ENCODE results near the gene GCFC2. TPM values are rescaled to one million over a fixed set of nuclear protein-coding genes. Genes with fewer than 3 reads are reported as not detected.
"Not testable (repeated sequence)": the region's sequence is repeated elsewhere in the genome, so short reads cannot be mapped to it uniquely, and the experiment has no call there.

GCFC2 gene
- total and polyA plus RNA-seq, 2 experiments from 2014 or later: 12.0 to 12.3 TPM

- H2AFZ ChIP-seq: no peak overlapping the region
- no peaks in the 10 kb centered on the region for H3K79me2 ChIP-seq (ENCODE audit: insufficient read depth)
- no peaks in the 10 kb centered on the region for H3K9me2 ChIP-seq (ENCODE audit: insufficient read depth)
- no peaks in the 10 kb centered on the region for H3K9me3 ChIP-seq (ENCODE audit: low read depth)
- no peaks in the 10 kb centered on the region for H3K4me1 ChIP-seq (ENCODE audit: insufficient read depth)
- no peaks in the 10 kb centered on the region for H4K20me1 ChIP-seq (ENCODE audit: insufficient read depth)
- H3K4me2 ChIP-seq (ENCODE audit: unreplicated experiment): no peak overlapping the region
- in situ Hi-C loops (cut with MboI): no loop called here
- H3K27me3 ChIP-seq (replicated peaks; ENCODE audit: insufficient read depth): peaks cover 27% of the 10 kb centered on the region
- H3K27ac ChIP-seq: no peak overlapping the region
- no peak overlapping the region for H3K4me3 ChIP-seq
- no peaks in the 10 kb centered on the region for H3F3A ChIP-seq (ENCODE audit: insufficient read depth)
- H3K9ac ChIP-seq: no peak overlapping the region
- DNase-seq: no peak
- TF ChIP-seq EZH2phosphoT487 (IDR thresholded peaks at IDR 0.05; ENCODE audit: insufficient read depth, low read depth) (no peak), EZH2 (IDR thresholded peaks at IDR 0.05; ENCODE audit: insufficient read depth, poor library complexity, severe bottlenecking) (no peak)
- H3K36me3 ChIP-seq (ENCODE audit: low read depth): no peaks in the 10 kb centered on the region
Measured at GRCh38 chr2:75722687-75723086, 12.0 kb upstream of the GCFC2 start.

DNA sequence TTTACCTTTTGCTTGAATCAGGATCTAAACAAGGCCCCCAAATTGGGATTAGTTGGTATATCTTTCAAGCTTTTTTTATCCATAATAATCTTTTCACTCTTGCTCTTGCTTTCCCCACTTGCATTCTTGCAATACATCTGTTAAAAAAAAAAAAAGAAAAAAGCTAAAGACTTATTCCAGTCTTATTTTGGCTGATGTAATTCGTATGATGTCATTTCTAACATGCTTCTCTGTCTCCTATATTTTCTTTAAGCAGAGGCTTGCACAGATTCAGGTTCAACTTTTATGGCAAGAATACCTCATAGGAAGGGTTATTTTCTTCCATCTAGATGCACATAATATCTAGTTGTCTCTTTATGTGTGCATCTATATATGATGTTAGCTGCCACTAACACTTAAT is 9.8 kb upstream of the GCFC2 start:
- no peaks in the 10 kb centered on the region for H3K9me2 ChIP-seq (ENCODE audit: insufficient read depth)
- peaks cover 18% of the 10 kb centered on the region for H3K27me3 ChIP-seq (replicated peaks; ENCODE audit: insufficient read depth)
- no peak overlapping the region for H3K4me2 ChIP-seq (ENCODE audit: unreplicated experiment)
- H4K20me1 ChIP-seq (ENCODE audit: insufficient read depth): no peaks in the 10 kb centered on the region
- no peaks in the 10 kb centered on the region for H3K4me1 ChIP-seq (ENCODE audit: insufficient read depth)
- no peak overlapping the region for H3K4me3 ChIP-seq
- 11 to 25% methylated on average over 1 of the region's 1 CpG for WGBS, 2 experiments (ENCODE audit: low coverage in 1 of 2, low lambda C conversion rate in 2 of 2, missing lambda C conversion rate in 2 of 2)
- DNase-seq: no peak
- no peaks in the 10 kb centered on the region for H3F3A ChIP-seq (ENCODE audit: insufficient read depth)
- H2AFZ ChIP-seq: no peak overlapping the region
- no peak for TF ChIP-seq EZH2phosphoT487 (IDR thresholded peaks at IDR 0.05; ENCODE audit: insufficient read depth, low read depth)
- no peak for TF ChIP-seq EZH2 (IDR thresholded peaks at IDR 0.05; ENCODE audit: insufficient read depth, poor library complexity, severe bottlenecking)
- H3K9me3 ChIP-seq (ENCODE audit: low read depth): no peaks in the 10 kb centered on the region
- in situ Hi-C loops (cut with MboI): no loop called here
- H3K9ac ChIP-seq: no peak overlapping the region
- H3K36me3 ChIP-seq (ENCODE audit: low read depth): no peaks in the 10 kb centered on the region
- no peak overlapping the region for H3K27ac ChIP-seq
- H3K79me2 ChIP-seq (ENCODE audit: insufficient read depth): no peaks in the 10 kb centered on the region

DNA sequence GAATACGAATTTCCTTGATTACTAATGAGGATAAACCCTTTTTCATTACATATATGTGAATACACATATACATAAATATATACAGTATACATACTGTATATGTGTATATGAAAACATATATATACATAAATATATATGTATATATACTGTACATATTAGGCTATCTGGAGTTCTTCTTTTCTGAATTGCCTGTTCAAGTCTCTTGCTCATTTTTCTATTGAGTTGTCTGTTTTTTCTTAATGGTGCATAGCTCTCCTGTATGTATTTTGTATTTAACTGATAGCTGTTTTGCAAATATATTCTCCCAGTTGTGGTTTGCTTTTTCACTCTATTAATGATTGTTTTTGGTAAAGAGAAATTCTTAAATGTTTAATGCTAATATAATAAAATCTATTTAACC is 8.9 kb upstream of the GCFC2 start:
- Histone ChIP-seq H3K4me2 (ENCODE audit: unreplicated experiment) (no peak overlapping the region), H3K79me2 (ENCODE audit: insufficient read depth) (no peaks in the 10 kb centered on the region), H2AFZ (no peak overlapping the region), H3F3A (ENCODE audit: insufficient read depth) (no peaks in the 10 kb centered on the region), H3K9ac (no peak overlapping the region), H3K27ac (no peak overlapping the region), H4K20me1 (ENCODE audit: insufficient read depth) (no peaks in the 10 kb centered on the region), H3K9me2 (ENCODE audit: insufficient read depth) (no peaks in the 10 kb centered on the region), H3K27me3 (replicated peaks; ENCODE audit: insufficient read depth) (peaks cover 18% of the 10 kb centered on the region), H3K9me3 (ENCODE audit: low read depth) (no peaks in the 10 kb centered on the region), H3K36me3 (ENCODE audit: low read depth) (no peaks in the 10 kb centered on the region), H3K4me3 (no peak overlapping the region), H3K4me1 (ENCODE audit: insufficient read depth) (peaks cover 4% of the 10 kb centered on the region; the same call in 1 of the 2 replicates)
- WGBS, 2 experiments (ENCODE audit: low coverage in 1 of 2, low lambda C conversion rate in 2 of 2, missing lambda C conversion rate in 2 of 2): 11 to 21% methylated on average over 1 of the region's 1 CpG
- in situ Hi-C loops (cut with MboI): no loop called here
- DNase-seq: no peak
- TF ChIP-seq EZH2phosphoT487 (IDR thresholded peaks at IDR 0.05; ENCODE audit: insufficient read depth, low read depth): no peak
- TF ChIP-seq EZH2 (IDR thresholded peaks at IDR 0.05; ENCODE audit: insufficient read depth, poor library complexity, severe bottlenecking): no peak

GRCh38 chr2:75716406-75716805 is 5.7 kb upstream of the GCFC2 start:
- Histone ChIP-seq H3K4me2 (ENCODE audit: unreplicated experiment) (no peak overlapping the region), H3K4me1 (ENCODE audit: insufficient read depth) (peaks cover 6% of the 10 kb centered on the region), H4K20me1 (ENCODE audit: insufficient read depth) (no peaks in the 10 kb centered on the region), H3K27me3 (replicated peaks; ENCODE audit: insufficient read depth) (no peaks in the 10 kb centered on the region), H3K4me3 (no peak overlapping the region), H3K9ac (no peak overlapping the region), H3K36me3 (ENCODE audit: low read depth) (no peaks in the 10 kb centered on the region), H2AFZ (no peak overlapping the region), H3K9me3 (ENCODE audit: low read depth) (no peaks in the 10 kb centered on the region), H3K9me2 (ENCODE audit: insufficient read depth) (no peaks in the 10 kb centered on the region), H3K27ac (no peak overlapping the region), H3K79me2 (ENCODE audit: insufficient read depth) (no peaks in the 10 kb centered on the region), H3F3A (ENCODE audit: insufficient read depth) (no peaks in the 10 kb centered on the region)
- 15 to 16% methylated on average over 3 of the region's 3 CpGs for WGBS, 2 experiments (ENCODE audit: low coverage in 1 of 2, low lambda C conversion rate in 2 of 2, missing lambda C conversion rate in 2 of 2)
- TF ChIP-seq EZH2phosphoT487 (IDR thresholded peaks at IDR 0.05; ENCODE audit: insufficient read depth, low read depth): no peak
- TF ChIP-seq EZH2 (IDR thresholded peaks at IDR 0.05; ENCODE audit: insufficient read depth, poor library complexity, severe bottlenecking): no peak
- peak; percentile 30 for DNase-seq
- in situ Hi-C loops (cut with MboI): no loop called here

DNA sequence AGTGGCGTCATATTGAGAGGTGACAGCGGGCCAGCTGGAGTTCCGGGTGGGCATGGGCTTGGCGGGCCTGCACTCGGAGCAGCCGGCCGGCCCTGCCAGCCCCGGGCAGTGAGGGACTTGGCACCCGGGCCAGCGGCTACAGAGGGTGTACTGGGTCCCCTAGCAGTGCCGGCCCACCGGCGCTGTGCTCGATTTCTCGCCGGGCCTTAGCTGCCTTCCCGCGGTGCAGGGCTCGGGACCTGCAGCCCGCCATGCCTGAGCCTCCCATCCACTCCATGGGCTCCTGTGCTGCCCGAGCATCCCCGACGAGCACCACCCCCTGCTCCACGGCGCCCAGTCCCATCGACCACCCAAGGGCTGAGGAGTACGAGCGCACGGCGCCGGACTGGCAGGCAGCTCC is 875 bp upstream of the GCFC2 start:
- Histone ChIP-seq H3K79me2 (ENCODE audit: insufficient read depth) (peaks cover 35% of the 10 kb centered on the region), H3K4me1 (ENCODE audit: insufficient read depth) (peaks cover 39% of the 10 kb centered on the region), H3K4me3 (0 out of 2 replicates have a peak overlapping the region, but pooled peaks have one; percentile 88), H3K4me2 (ENCODE audit: unreplicated experiment) (peak overlapping the region; percentile 90), H2AFZ (peak overlapping the region; percentile 100; the same call in 1 of the 2 replicates)
- H4K20me1 ChIP-seq (ENCODE audit: insufficient read depth); H3K36me3 ChIP-seq (ENCODE audit: low read depth); H3F3A ChIP-seq (ENCODE audit: insufficient read depth); H3K27ac ChIP-seq; H3K9me3 ChIP-seq (ENCODE audit: low read depth); in situ Hi-C loops (cut with MboI); H3K9ac ChIP-seq; DNase-seq; H3K9me2 ChIP-seq (ENCODE audit: insufficient read depth); H3K27me3 ChIP-seq (replicated peaks; ENCODE audit: insufficient read depth): not testable (repeated sequence)
- WGBS, 2 experiments (ENCODE audit: low coverage in 1 of 2, low lambda C conversion rate in 2 of 2, missing lambda C conversion rate in 2 of 2): 97 to 98% methylated on average over 18 to 31 of the region's 31 CpGs
